IPS-18c (cell line): Measurements from ENCODE around the gene TMEM234.

Experiments
- H3K4me3 ChIP-seq: 2 replicates; pipeline ENCODE4 v1.7.0; 2013; ENCODE audit warnings: low read depth, mild to moderate bottlenecking, low read length, moderate library complexity; ENCODE audit not compliant: insufficient read depth
- H3K9me3 ChIP-seq: one replicate; pipeline ENCODE4 v1.6.1; 2013; ENCODE audit warnings: mild to moderate bottlenecking, low read length, moderate library complexity; ENCODE audit not compliant: control insufficient read depth, insufficient read depth

Gene TMEM234

DNA sequence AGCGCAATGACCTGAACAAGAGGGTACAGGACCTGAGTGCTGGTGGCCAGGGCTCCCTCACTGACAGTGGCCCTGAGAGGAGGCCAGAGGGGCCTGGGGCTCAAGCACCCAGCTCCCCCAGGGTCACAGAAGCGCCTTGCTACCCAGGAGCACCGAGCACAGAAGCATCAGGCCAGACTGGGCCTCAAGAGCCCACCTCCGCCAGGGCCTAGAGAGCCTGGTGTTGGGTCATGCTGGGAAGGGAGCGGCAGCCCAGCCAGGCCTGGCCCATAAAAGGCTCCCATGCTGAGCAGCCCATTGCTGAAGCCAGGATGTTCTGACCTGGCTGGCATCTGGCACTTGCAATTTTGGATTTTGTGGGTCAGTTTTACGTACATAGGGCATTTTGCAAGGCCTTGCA, 27.2 kb downstream of the TMEM234 start:
- Histone ChIP-seq H3K9me3 (peaks cover 2% of the 10 kb centered on the region), H3K4me3 (no peak overlapping the region)

DNA sequence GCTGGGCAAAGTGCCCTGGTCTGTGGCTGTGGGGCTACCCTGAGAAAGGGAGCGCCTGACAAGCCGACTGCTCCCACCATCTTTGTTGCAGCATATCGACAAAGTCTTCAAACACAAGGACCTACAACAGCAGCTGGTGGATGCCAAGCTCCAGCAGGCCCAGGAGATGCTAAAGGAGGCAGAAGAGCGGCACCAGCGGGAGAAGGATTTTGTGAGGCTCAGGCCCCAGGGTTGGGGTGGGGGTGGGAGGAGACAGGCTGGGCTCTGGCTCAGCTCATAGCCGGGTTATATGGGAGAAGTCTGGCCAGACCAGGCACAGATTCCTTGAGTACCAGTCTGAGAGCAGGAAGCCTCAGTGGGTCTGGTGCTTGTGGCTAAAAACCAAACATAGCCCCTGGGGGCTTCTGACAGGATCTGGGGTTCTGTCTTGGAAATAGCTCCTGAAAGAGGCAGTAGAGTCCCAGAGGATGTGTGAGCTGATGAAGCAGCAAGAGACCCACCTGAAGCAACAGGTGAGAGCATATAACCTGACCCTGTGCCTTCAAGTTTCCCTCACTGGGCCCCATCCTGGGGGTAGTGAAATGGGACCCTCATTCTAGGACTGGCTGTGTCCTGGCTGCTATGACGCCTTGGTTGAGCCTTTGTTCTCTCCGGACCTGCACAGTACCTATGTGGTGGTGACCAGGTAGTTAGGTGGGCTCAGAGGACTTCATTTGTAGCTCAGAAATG, 29.8 kb downstream of the TMEM234 start:
- peaks cover 4% of the 10 kb centered on the region for H3K9me3 ChIP-seq
- no peak overlapping the region for H3K4me3 ChIP-seq

- H3K4me3 ChIP-seq, result no peak overlapping the region
- H3K9me3 ChIP-seq, result peaks cover 4% of the 10 kb centered on the region
Observed at GRCh38 chr1:32187850-32188249, 34.3 kb downstream of the TMEM234 start.

DNA sequence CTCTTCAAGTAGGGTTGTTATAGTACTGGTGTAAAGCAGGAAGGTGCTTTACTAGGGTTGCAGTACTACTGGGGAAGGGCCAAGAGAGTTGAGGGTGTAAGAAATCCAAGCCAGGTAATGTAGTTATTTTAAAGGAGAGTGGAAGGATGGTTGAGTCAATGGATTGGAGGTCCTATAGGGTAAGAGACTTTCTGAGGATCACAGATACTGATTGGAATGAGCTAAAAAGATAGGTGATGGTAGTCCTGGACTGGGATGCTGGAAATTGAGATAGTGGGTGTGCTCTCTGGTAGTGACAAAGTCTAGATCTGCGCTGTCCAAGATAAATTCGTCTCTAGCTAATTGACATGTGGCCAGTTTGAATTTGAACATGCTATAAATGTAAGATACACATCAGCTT, 35.7 kb downstream of the TMEM234 start:
- no peak overlapping the region for H3K4me3 ChIP-seq
- peaks cover 4% of the 10 kb centered on the region for H3K9me3 ChIP-seq

DNA sequence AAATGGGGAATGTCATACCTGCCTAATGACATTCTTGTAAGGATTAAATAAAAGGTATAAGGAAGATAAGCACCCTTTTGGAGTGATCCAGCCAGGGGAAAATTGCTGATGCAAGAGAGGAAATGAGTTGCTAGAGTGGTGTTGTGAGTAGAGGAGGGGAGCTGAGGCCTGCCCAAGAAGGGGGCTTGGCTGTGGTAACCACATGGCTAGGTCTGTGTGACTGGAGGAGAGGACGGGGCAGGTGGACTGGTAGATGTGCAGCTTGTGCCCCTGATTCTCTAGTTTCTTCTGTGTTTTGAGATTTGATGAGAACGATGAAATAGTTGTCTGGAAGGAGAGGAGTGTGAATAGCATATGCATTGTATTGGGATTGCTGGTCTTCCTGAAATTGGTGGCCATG, 36.1 kb downstream of the TMEM234 start:
- no peak overlapping the region for H3K4me3 ChIP-seq
- peaks cover 4% of the 10 kb centered on the region for H3K9me3 ChIP-seq

GRCh38 chr1:32184650-32185049, 37.5 kb downstream of the TMEM234 start:
- Histone ChIP-seq H3K4me3 (no peak overlapping the region), H3K9me3 (peaks cover under 1% of the 10 kb centered on the region)

DNA sequence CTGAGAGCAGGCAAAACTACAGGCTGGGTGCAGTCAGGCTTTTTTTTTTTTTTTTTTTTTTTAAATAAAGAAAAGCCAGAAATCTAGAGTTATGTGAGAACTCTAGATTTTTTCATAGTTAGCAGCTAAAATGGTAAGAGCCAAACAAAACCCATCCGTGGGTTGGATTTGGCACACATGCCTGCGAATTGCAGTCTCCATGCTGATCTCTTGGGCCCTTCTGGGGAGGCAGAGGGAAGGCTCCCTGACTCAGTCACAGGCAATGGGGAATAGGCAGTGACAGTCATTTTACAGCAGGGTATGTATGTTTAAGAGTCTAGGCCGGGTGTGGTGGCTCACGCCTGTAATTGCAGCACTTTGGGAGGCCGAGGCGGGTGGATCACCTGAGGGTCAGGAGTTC, 40.1 kb downstream of the TMEM234 start:
- no peaks in the 10 kb centered on the region for H3K9me3 ChIP-seq
- no peak overlapping the region for H3K4me3 ChIP-seq

- Histone ChIP-seq H3K9me3 (no peaks in the 10 kb centered on the region), H3K4me3 (peak overlapping the region; percentile 20; the same call in 1 of the 2 replicates)
Observed at GRCh38 chr1:32181563-32181962, 40.6 kb downstream of the TMEM234 start.

DNA sequence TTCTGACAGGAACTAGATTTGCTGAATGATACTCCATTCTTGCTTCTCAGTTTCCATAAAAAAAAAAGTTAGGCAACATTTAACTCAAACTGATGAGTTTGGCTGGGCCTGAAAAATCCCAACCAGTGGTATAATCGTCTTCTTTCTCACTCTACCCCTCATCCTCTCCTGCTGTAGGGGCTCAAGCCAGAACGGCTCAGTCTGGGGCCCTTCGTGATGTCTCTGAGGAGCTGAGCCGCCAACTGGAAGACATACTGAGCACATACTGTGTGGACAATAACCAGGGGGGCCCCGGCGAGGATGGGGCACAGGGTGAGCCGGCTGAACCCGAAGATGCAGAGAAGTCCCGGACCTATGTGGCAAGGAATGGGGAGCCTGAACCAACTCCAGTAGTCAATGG, 41.1 kb downstream of the TMEM234 start:
- H3K4me3 ChIP-seq, result 0 out of 2 replicates have a peak overlapping the region, but pooled peaks have one; percentile 20

DNA sequence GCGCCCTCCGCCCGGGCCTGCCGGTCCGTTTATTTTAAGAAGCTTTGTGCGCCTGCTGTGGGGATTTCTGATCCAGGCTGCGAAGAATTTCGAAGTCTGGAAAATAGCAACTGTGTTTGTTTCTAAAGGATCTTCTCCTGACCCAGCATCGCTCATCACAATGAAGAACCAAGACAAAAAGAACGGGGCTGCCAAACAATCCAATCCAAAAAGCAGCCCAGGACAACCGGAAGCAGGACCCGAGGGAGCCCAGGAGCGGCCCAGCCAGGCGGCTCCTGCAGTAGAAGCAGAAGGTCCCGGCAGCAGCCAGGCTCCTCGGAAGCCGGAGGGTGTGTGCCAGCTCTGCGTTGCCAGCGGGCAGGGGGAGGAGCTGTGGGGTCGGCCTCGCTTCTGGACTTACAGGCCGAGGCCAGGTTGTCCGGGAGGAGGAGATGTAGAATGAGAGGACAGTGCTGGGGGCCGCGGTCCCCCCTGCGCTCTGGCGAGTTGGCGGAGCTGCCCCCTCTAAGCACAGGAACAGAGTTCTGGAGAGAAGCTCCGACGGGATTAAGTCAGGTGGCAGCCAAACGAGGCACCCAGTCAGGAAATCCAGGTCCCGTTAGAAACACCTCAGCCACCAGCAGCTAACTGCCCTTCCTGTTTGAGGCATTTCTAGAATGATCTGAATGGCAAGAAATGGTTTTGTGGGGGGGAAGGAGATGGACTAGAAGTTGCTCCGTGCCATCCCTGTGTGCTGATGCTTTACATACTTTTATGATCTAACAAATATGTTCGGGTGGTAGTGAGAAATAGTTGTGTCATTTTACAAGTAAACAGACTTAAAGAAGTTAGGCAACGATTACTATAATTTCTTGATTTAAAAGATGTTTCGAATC, 41.7 kb downstream of the TMEM234 start:
- H3K9me3 ChIP-seq, result no peaks in the 10 kb centered on the region
- peak overlapping the region; percentile 68 for H3K4me3 ChIP-seq

More for the DNA sequence above, 41.1 kb downstream of the TMEM234 start:
- no peaks in the 10 kb centered on the region for H3K9me3 ChIP-seq

- Histone ChIP-seq H3K4me3 (peak within 1 kb of the TSS; percentile 68), H3K9me3 (no peaks in the 10 kb centered on the region)
Observed at GRCh38 chr1:32179443-32180185, 42.5 kb downstream of the TMEM234 start, which contains the start of gene TXLNA. TSS of gene TXLNA (plus strand) at chr1:32179675. CDS start at chr1:32180346, 671 bp downstream.

GRCh38 chr1:32179193-32179442, 43.0 kb downstream of the TMEM234 start:
- H3K4me3 ChIP-seq, result peak overlapping the region; percentile 43; the same call in 1 of the 2 replicates
- no peaks in the 10 kb centered on the region for H3K9me3 ChIP-seq

- Histone ChIP-seq H3K9me3 (no peaks in the 10 kb centered on the region), H3K4me3 (peak overlapping the region; percentile 43; the same call in 1 of the 2 replicates)
Observed at GRCh38 chr1:32178380-32179192, 43.6 kb downstream of the TMEM234 start.

DNA sequence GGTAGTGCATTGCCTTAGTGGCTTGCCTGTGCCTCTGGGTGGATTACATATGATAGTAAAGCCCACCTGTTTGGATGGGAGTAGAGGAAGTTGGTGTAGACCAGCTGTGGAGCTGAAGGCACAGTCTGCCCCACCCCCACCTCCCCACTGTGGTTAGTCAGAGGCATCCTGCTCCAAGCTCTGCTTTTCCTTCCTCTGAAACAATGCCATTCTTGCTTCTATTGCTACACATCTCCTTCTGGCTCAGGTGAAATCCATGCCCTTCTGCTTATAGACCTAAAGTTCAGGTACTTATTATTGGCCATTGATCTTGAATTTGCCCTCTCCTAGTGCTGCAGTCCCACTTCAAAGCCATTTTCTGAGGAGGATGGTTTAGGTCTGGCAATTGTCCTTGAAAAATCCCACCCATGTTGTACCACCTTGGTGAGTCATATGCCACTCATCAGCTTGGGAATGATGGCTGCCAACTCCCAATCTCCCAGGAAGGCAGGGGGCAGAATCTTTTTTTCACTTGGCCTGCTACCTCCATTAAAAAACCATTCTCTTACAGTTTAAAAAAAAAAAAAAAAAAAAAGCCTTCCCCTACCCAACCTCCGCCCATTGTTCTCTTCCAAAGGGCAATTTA, 49.4 kb downstream of the TMEM234 start:
- H3K4me3 ChIP-seq, result no peak overlapping the region
- H3K9me3 ChIP-seq, result no peaks in the 10 kb centered on the region

GRCh38 chr1:32170991-32171390, 51.2 kb downstream of the TMEM234 start:
- Histone ChIP-seq H3K4me3 (no peak overlapping the region), H3K9me3 (no peaks in the 10 kb centered on the region)
